ENCODE results near the gene SOCS4. TPM values are rescaled to one million over a fixed set of nuclear protein-coding genes. Genes with fewer than 3 reads are reported as not detected.
A peak's percentile ranks its signal among the peaks of the same experiment; 100 is the strongest.
"Not testable (repeated sequence)": the region's sequence is repeated elsewhere in the genome, so short reads cannot be mapped to it uniquely, and the experiment has no call there.

Gene SOCS4
- total RNA-seq: 40.5 and 42.3 TPM in 2 replicates

- Mint-ChIP-seq H3K4me3 (peak within 1 kb of the TSS; percentile 88), H3K4me1 (ENCODE audit: low read depth) (peaks cover 63% of the 10 kb centered on the region), H3K36me3 (ENCODE audit: low read depth) (peaks cover 24% of the 10 kb centered on the region), H3K9me3 (no peaks in the 10 kb centered on the region), H3K27ac (peak within 1 kb of the TSS; percentile 86), H3K27me3 (ENCODE audit: insufficient read depth) (no peaks in the 10 kb centered on the region)
- peak; percentile 98 for DNase-seq (ENCODE audit: low spot score)
- intact Hi-C loops (cut with micrococcal nuclease): loop anchor here (1.0 to 5.0 kb wide), 7 partner anchors 24 to 631 kb away; partner anchors contain the start of genes ATG14, CGRRF1, CNIH1 and GCH1
Observed at GRCh38 chr14:55026793-55027561, at the start of gene SOCS4, which contains the start of gene WDHD1. SOCS4 (plus strand) TSS chr14:55027236; CDS start chr14:55043042, 15,806 bp downstream. WDHD1 (minus strand) TSS chr14:55027099; CDS start chr14:55026787, 312 bp downstream.

GRCh38 chr14:54979039-54979438 lies 48.0 kb upstream of the SOCS4 start:
- Mint-ChIP-seq H3K27ac (peak overlapping the region; percentile 35), H3K27me3 (ENCODE audit: insufficient read depth) (no peaks in the 10 kb centered on the region), H3K4me3 (no peak overlapping the region), H3K9me3 (no peaks in the 10 kb centered on the region), H3K36me3 (ENCODE audit: low read depth) (peaks cover 28% of the 10 kb centered on the region), H3K4me1 (ENCODE audit: low read depth) (peaks cover 17% of the 10 kb centered on the region)
- intact Hi-C loops (cut with micrococcal nuclease): no loop called here
- DNase-seq (ENCODE audit: low spot score): no peak

- intact Hi-C loops (cut with micrococcal nuclease): no loop called here
- Mint-ChIP-seq H3K36me3 (ENCODE audit: low read depth) (peaks cover 44% of the 10 kb centered on the region), H3K4me1 (ENCODE audit: low read depth) (peaks cover 10% of the 10 kb centered on the region), H3K27ac (no peak overlapping the region), H3K27me3 (ENCODE audit: insufficient read depth) (no peaks in the 10 kb centered on the region), H3K9me3 (peaks cover 6% of the 10 kb centered on the region), H3K4me3 (no peak overlapping the region)
- no peak for DNase-seq (ENCODE audit: low spot score)
Observed at GRCh38 chr14:54981698-54982097, 45.3 kb upstream of the SOCS4 start.

GRCh38 chr14:54985156-54985555 lies 41.9 kb upstream of the SOCS4 start:
- no peak for DNase-seq (ENCODE audit: low spot score)
- Mint-ChIP-seq H3K27ac (no peak overlapping the region), H3K36me3 (ENCODE audit: low read depth) (peaks cover 40% of the 10 kb centered on the region), H3K4me1 (ENCODE audit: low read depth) (no peaks in the 10 kb centered on the region), H3K4me3 (no peak overlapping the region), H3K27me3 (ENCODE audit: insufficient read depth) (no peaks in the 10 kb centered on the region), H3K9me3 (peaks cover 6% of the 10 kb centered on the region)
- intact Hi-C loops (cut with micrococcal nuclease): no loop called here

GRCh38 chr14:55000381-55000780 lies 26.7 kb upstream of the SOCS4 start:
- intact Hi-C loops (cut with micrococcal nuclease): no loop called here
- H3K27ac Mint-ChIP-seq: no peak overlapping the region
- no peak overlapping the region for H3K4me3 Mint-ChIP-seq
- DNase-seq (ENCODE audit: low spot score): no peak
- H3K36me3 Mint-ChIP-seq (ENCODE audit: low read depth): peaks cover 41% of the 10 kb centered on the region
- peaks cover 11% of the 10 kb centered on the region for H3K4me1 Mint-ChIP-seq (ENCODE audit: low read depth)
- no peaks in the 10 kb centered on the region for H3K27me3 Mint-ChIP-seq (ENCODE audit: insufficient read depth)
- H3K9me3 Mint-ChIP-seq: no peaks in the 10 kb centered on the region

GRCh38 chr14:55005071-55005470 lies 22.0 kb upstream of the SOCS4 start:
- no peak overlapping the region for H3K27ac Mint-ChIP-seq
- H3K27me3 Mint-ChIP-seq (ENCODE audit: insufficient read depth): no peaks in the 10 kb centered on the region
- H3K9me3 Mint-ChIP-seq: no peaks in the 10 kb centered on the region
- peaks cover 9% of the 10 kb centered on the region for H3K4me1 Mint-ChIP-seq (ENCODE audit: low read depth)
- DNase-seq (ENCODE audit: low spot score): no peak
- no peak overlapping the region for H3K4me3 Mint-ChIP-seq
- peaks cover 34% of the 10 kb centered on the region for H3K36me3 Mint-ChIP-seq (ENCODE audit: low read depth)
- intact Hi-C loops (cut with micrococcal nuclease): no loop called here

GRCh38 chr14:55015006-55015405 lies 12.0 kb upstream of the SOCS4 start:
- no peak overlapping the region for H3K27ac Mint-ChIP-seq
- H3K4me1 Mint-ChIP-seq (ENCODE audit: low read depth): peaks cover 15% of the 10 kb centered on the region
- no peaks in the 10 kb centered on the region for H3K9me3 Mint-ChIP-seq
- no peaks in the 10 kb centered on the region for H3K27me3 Mint-ChIP-seq (ENCODE audit: insufficient read depth)
- H3K36me3 Mint-ChIP-seq (ENCODE audit: low read depth): peaks cover 35% of the 10 kb centered on the region
- intact Hi-C loops (cut with micrococcal nuclease): no loop called here
- no peak for DNase-seq (ENCODE audit: low spot score)
- H3K4me3 Mint-ChIP-seq: no peak overlapping the region

- Mint-ChIP-seq H3K9me3 (no peaks in the 10 kb centered on the region), H3K4me3 (no peak overlapping the region), H3K27ac (peak overlapping the region; percentile 14), H3K27me3 (ENCODE audit: insufficient read depth) (no peaks in the 10 kb centered on the region), H3K36me3 (ENCODE audit: low read depth) (peaks cover 25% of the 10 kb centered on the region), H3K4me1 (ENCODE audit: low read depth) (peaks cover 39% of the 10 kb centered on the region)
- intact Hi-C loops (cut with micrococcal nuclease): no loop called here
- DNase-seq (ENCODE audit: low spot score): no peak
Observed at GRCh38 chr14:55019968-55020554, 7.0 kb upstream of the SOCS4 start.

- H3K4me1 Mint-ChIP-seq (ENCODE audit: low read depth): peaks cover 71% of the 10 kb centered on the region
- intact Hi-C loops (cut with micrococcal nuclease); H3K9me3 Mint-ChIP-seq; H3K4me3 Mint-ChIP-seq; H3K27me3 Mint-ChIP-seq (ENCODE audit: insufficient read depth); DNase-seq (ENCODE audit: low spot score); H3K27ac Mint-ChIP-seq: not testable (repeated sequence)
- H3K36me3 Mint-ChIP-seq (ENCODE audit: low read depth): peaks cover 31% of the 10 kb centered on the region
Observed at GRCh38 chr14:55024365-55024764, 2.7 kb upstream of the SOCS4 start.

GRCh38 chr14:55025948-55026347 lies 1.1 kb upstream of the SOCS4 start:
- intact Hi-C loops (cut with micrococcal nuclease): loop anchor here (2.0 to 5.0 kb wide), 4 partner anchors 123 to 584 kb away; partner anchors contain the start of genes CGRRF1, CNIH1 and GCH1
- no peak for DNase-seq (ENCODE audit: low spot score)
- peaks cover 66% of the 10 kb centered on the region for H3K4me1 Mint-ChIP-seq (ENCODE audit: low read depth)

GRCh38 chr14:55026441-55026792 lies 619 bp upstream of the SOCS4 start:
- no peak for DNase-seq (ENCODE audit: low spot score)
- Mint-ChIP-seq H3K4me3 (peak overlapping the region; percentile 88), H3K27ac (peak overlapping the region; percentile 86), H3K4me1 (ENCODE audit: low read depth) (peaks cover 66% of the 10 kb centered on the region), H3K9me3 (no peaks in the 10 kb centered on the region), H3K27me3 (ENCODE audit: insufficient read depth) (no peaks in the 10 kb centered on the region), H3K36me3 (ENCODE audit: low read depth) (peaks cover 26% of the 10 kb centered on the region)
- intact Hi-C loops (cut with micrococcal nuclease): loop anchor here (2.0 to 5.0 kb wide), 4 partner anchors 124 to 584 kb away; partner anchors contain the start of genes CGRRF1, CNIH1 and GCH1

More at GRCh38 chr14:55025948-55026347, 1.1 kb upstream of the SOCS4 start:
- peak overlapping the region; percentile 88 for H3K4me3 Mint-ChIP-seq
- H3K27ac Mint-ChIP-seq: peak overlapping the region; percentile 86
- H3K9me3 Mint-ChIP-seq: no peaks in the 10 kb centered on the region
- H3K36me3 Mint-ChIP-seq (ENCODE audit: low read depth): peaks cover 24% of the 10 kb centered on the region
- H3K27me3 Mint-ChIP-seq (ENCODE audit: insufficient read depth): no peaks in the 10 kb centered on the region

- Mint-ChIP-seq H3K36me3 (ENCODE audit: low read depth) (peaks cover 26% of the 10 kb centered on the region), H3K4me1 (ENCODE audit: low read depth) (peaks cover 61% of the 10 kb centered on the region), H3K27ac (peak overlapping the region; percentile 86), H3K9me3 (no peaks in the 10 kb centered on the region), H3K4me3 (peak overlapping the region; percentile 88), H3K27me3 (ENCODE audit: insufficient read depth) (no peaks in the 10 kb centered on the region)
- intact Hi-C loops (cut with micrococcal nuclease): loop anchor here (5.0 kb wide), 1 partner anchor 586 kb away; the partner anchor contains the start of gene CNIH1
- no peak for DNase-seq (ENCODE audit: low spot score)
Observed at GRCh38 chr14:55028066-55028465, 1.0 kb downstream of the SOCS4 start.

GRCh38 chr14:55028476-55028875 lies 1.4 kb downstream of the SOCS4 start:
- H3K36me3 Mint-ChIP-seq (ENCODE audit: low read depth): peaks cover 27% of the 10 kb centered on the region
- peak overlapping the region; percentile 88 for H3K4me3 Mint-ChIP-seq
- no peak for DNase-seq (ENCODE audit: low spot score)
- H3K4me1 Mint-ChIP-seq (ENCODE audit: low read depth): peaks cover 56% of the 10 kb centered on the region
- no peaks in the 10 kb centered on the region for H3K9me3 Mint-ChIP-seq
- peak overlapping the region; percentile 86 for H3K27ac Mint-ChIP-seq
- intact Hi-C loops (cut with micrococcal nuclease): loop anchor here (5.0 kb wide), 1 partner anchor 586 kb away; the partner anchor contains the start of gene CNIH1
- no peaks in the 10 kb centered on the region for H3K27me3 Mint-ChIP-seq (ENCODE audit: insufficient read depth)

Measured in activated T-helper 1 cell treated with anti-CD3 and anti-CD28 coated beads, Interleukin-12 subunit alpha, Interleukin-12 subunit beta, Interleukin-2, Interleukin-4 antibody, amounts not matched to agents 30 ng/mL and 10 ng/mL and 1 ng/mL, durations not matched to agents 14 hours and 24 hours and 36 hours (primary cell).